Fibroblast of lung (primary cell): ENCODE measurements around the gene SH2D4B. TPM values are rescaled to one million over a fixed set of nuclear protein-coding genes. Genes with fewer than 3 reads are reported as not detected.

Source experiments
- DNase-seq, 2 donors: peaks; one replicate each; pipeline versions ENCODE4 v3.0.0 to v3.0.0-alpha.2; 2010; ENCODE audit warnings: low read depth in 2 of 2
- H2AFZ ChIP-seq: 2 replicates; pipeline ENCODE4 v1.5.1; 2012; ENCODE audit warnings: low read length, control low read depth, inconsistent platforms
- H3K27ac ChIP-seq: 2 replicates; pipeline ENCODE4 v1.5.1; 2011; ENCODE audit warnings: low read length, control low read depth; ENCODE audit not compliant: insufficient read depth
- H3K27me3 ChIP-seq: 2 replicates; pipeline ENCODE4 v1.5.1; 2011; ENCODE audit warnings: mild to moderate bottlenecking, low read length; ENCODE audit not compliant: control insufficient read depth, insufficient read depth
- H3K36me3 ChIP-seq: 2 replicates; pipeline ENCODE4 v1.5.1; 2011; ENCODE audit warnings: low read length; ENCODE audit not compliant: control insufficient read depth, insufficient read depth
- H3K4me1 ChIP-seq: 2 replicates; pipeline ENCODE4 v1.5.1; 2011; ENCODE audit warnings: low read length; ENCODE audit not compliant: control insufficient read depth, insufficient read depth; ENCODE audit errors: extremely low read depth
- H3K4me2 ChIP-seq: 2 replicates; pipeline ENCODE4 v1.5.1; 2011; ENCODE audit warnings: low read length, control low read depth; ENCODE audit not compliant: insufficient read depth; ENCODE audit errors: extremely low read depth
- H3K4me3 ChIP-seq, 4 experiments: fragments of 200-600 bp in 1 of 4; sonication (generic) in 1 of 4; replicated peaks in 1 of 4; 2 replicates each; pipeline ENCODE4 v1.5.1; 2011 to 2016; ENCODE audit warnings: low read length in 4 of 4, low read depth in 3 of 4, mild to moderate bottlenecking in 3 of 4, control low read depth in 2 of 4, inconsistent platforms in 1 of 4, mixed read lengths in 1 of 4; ENCODE audit not compliant: insufficient read depth in 1 of 4; ENCODE audit errors: control extremely low read depth in 1 of 4
- H3K79me2 ChIP-seq: 2 replicates; pipeline ENCODE4 v1.5.1; 2012; ENCODE audit warnings: mild to moderate bottlenecking, low read length, inconsistent platforms; ENCODE audit not compliant: control insufficient read depth, insufficient read depth
- H3K9ac ChIP-seq: 2 replicates; pipeline ENCODE4 v1.5.1; 2011; ENCODE audit warnings: mild to moderate bottlenecking, low read length, control low read depth; ENCODE audit not compliant: insufficient read depth
- H3K9me3 ChIP-seq: 2 replicates; pipeline ENCODE4 v1.5.1; 2012; ENCODE audit warnings: low read depth, low read length; ENCODE audit not compliant: control insufficient read depth, insufficient read depth
- H4K20me1 ChIP-seq: 2 replicates; pipeline ENCODE4 v1.5.1; 2011; ENCODE audit warnings: low read length; ENCODE audit not compliant: control insufficient read depth, insufficient read depth; ENCODE audit errors: extremely low read depth
- CTCF ChIP-seq, 2 donors: IDR thresholded peaks in 1 of 2; conservative IDR thresholded peaks in 1 of 2; 1 replicate in 1 of 2; 2 replicates in 1 of 2; pipeline ENCODE4 v1.5.1; 2011 to 2012; ENCODE audit warnings: low read length in 2 of 2, control low read depth in 1 of 2, inconsistent platforms in 1 of 2, low read depth in 1 of 2, mild to moderate bottlenecking in 1 of 2
- EZH2 ChIP-seq: IDR thresholded peaks from 2 replicates; pipeline ENCODE4 v1.5.1; 2012; ENCODE audit warnings: low read length, control low read depth, mild to moderate bottlenecking; ENCODE audit errors: missing control alignments
- polyA plus RNA-seq, 2 donors: library from polyadenylated mRNA; depleted of rRNA in 1 of 2; stranded (reverse) in 1 of 2; unstranded in 1 of 2; fragments of >200 nt; gene quantifications; 2 replicates each; pipeline ENCODE4 v1.2.1, GENCODE V29; 2011 to 2012; ENCODE audit warnings: missing spikeins in 1 of 2
- total RNA-seq: library from RNA; depleted of rRNA; stranded (reverse); fragments of >200 nt; gene quantifications from 2 replicates; pipeline ENCODE4 v1.2.1, GENCODE V29; 2014

Gene SH2D4B
- total and polyA plus RNA-seq, 2 donors (not counting 1 experiment from before 2014, with no cell fraction given), result not detected

- Histone ChIP-seq H3K4me3 (no peak overlapping the region), H3K9me3 (no peaks in the 10 kb centered on the region), H3K79me2 (peaks cover 4% of the 10 kb centered on the region), H4K20me1 (no peaks in the 10 kb centered on the region), H3K27ac (no peak overlapping the region), H3K4me1 (peaks cover 12% of the 10 kb centered on the region), H2AFZ (no peak overlapping the region), H3K27me3 (no peaks in the 10 kb centered on the region), H3K36me3 (peaks cover 3% of the 10 kb centered on the region), H3K4me2 (no peak overlapping the region), H3K9ac (no peak overlapping the region)
- TF ChIP-seq EZH2, result no peak
- TF ChIP-seq CTCF (conservative IDR thresholded peaks at IDR 0.05 in 1 of 2, IDR thresholded peaks at IDR 0.05 in 1 of 2; ENCODE audit: low read depth in 1 of 2, low read length in 2 of 2), result no peak
- no peak for DNase-seq
Measured at GRCh38 chr10:80504158-80504811, 33.4 kb upstream of the SH2D4B start.

GRCh38 chr10:80504897-80505465 lies 32.7 kb upstream of the SH2D4B start:
- TF ChIP-seq CTCF (conservative IDR thresholded peaks at IDR 0.05 in 1 of 2, IDR thresholded peaks at IDR 0.05 in 1 of 2; ENCODE audit: low read depth in 1 of 2, low read length in 2 of 2), result no peak
- TF ChIP-seq EZH2, result no peak
- Histone ChIP-seq H2AFZ (no peak overlapping the region), H3K4me3 (no peak overlapping the region), H3K79me2 (peaks cover 2% of the 10 kb centered on the region), H3K36me3 (peaks cover 3% of the 10 kb centered on the region), H3K9me3 (no peaks in the 10 kb centered on the region), H3K4me2 (no peak overlapping the region), H3K27me3 (no peaks in the 10 kb centered on the region), H4K20me1 (no peaks in the 10 kb centered on the region), H3K4me1 (peaks cover 8% of the 10 kb centered on the region), H3K27ac (no peak overlapping the region), H3K9ac (no peak overlapping the region)
- no peak for DNase-seq

GRCh38 chr10:80506189-80506575 lies 31.5 kb upstream of the SH2D4B start:
- no peak overlapping the region for H3K27ac ChIP-seq
- peaks cover 3% of the 10 kb centered on the region for H3K36me3 ChIP-seq
- H2AFZ ChIP-seq, result no peak overlapping the region
- peaks cover 4% of the 10 kb centered on the region for H3K4me1 ChIP-seq
- H3K9me3 ChIP-seq, result no peaks in the 10 kb centered on the region
- H3K4me2 ChIP-seq, result no peak overlapping the region
- no peak overlapping the region for H3K9ac ChIP-seq
- peak in 1 of 2 donors; percentile 95 for DNase-seq
- no peak overlapping the region for H3K4me3 ChIP-seq
- no peak for TF ChIP-seq EZH2
- no peak for TF ChIP-seq CTCF (conservative IDR thresholded peaks at IDR 0.05 in 1 of 2, IDR thresholded peaks at IDR 0.05 in 1 of 2; ENCODE audit: low read depth in 1 of 2, low read length in 2 of 2)
- H4K20me1 ChIP-seq, result no peaks in the 10 kb centered on the region
- no peaks in the 10 kb centered on the region for H3K27me3 ChIP-seq
- no peaks in the 10 kb centered on the region for H3K79me2 ChIP-seq
